Suppressor macrophage treated with lipopolysaccharide for 1 hour (primary cell): Measurements from ENCODE around the gene LYVE1.

ENCODE experiments used
- DNase-seq, 3 donors: peaks; one replicate each; pipeline ENCODE4 v3.0.0-alpha.2; 2020 to 2022

LYVE1 gene

GRCh38 chr11:10591741-10592140 lies 23.3 kb upstream of the LYVE1 start:
- no peak for DNase-seq

- DNase-seq = no peak
Observed at GRCh38 chr11:10590218-10590915, 21.9 kb upstream of the LYVE1 start.

DNA sequence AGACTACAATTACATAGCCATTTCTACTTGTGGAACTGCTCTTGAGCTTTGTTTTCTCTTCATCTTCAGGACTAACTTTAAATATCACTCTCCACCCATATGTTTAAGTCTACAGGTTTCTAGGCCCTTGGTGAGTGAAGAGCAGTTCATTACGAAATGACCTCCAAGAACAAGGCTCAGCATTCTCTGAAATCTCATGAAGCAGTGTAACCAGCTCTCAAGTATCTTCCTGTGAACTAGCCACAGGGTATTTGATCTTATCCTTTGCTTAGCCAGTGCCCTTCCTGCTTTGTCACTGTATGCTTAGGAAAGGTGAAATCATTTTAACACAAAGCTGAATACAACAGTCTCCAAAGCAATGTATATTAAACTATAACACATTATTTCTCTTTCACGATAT lies 20.4 kb upstream of the LYVE1 start:
- DNase-seq = no peak

- no peak for DNase-seq
Observed at GRCh38 chr11:10587995-10588394, 19.5 kb upstream of the LYVE1 start.

DNA sequence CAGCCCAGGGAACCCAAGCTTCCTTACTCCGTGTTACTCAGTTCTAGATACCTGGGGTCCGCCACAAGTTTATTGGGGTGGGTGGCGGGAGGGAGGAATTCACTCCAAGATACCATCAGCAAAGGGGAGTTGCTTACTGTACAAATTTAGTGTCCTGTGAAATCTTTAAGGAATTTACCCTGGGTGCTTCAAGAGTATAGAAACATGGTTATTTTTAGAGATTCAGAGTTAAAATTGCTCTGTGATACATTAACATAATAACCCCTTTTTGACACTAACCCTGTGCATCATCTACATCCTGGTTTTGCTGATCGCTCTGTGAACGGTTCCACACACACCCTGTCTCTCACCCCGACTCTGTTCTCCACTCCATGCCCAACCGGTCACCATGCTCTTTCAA lies 18.9 kb upstream of the LYVE1 start:
- no peak for DNase-seq

DNA sequence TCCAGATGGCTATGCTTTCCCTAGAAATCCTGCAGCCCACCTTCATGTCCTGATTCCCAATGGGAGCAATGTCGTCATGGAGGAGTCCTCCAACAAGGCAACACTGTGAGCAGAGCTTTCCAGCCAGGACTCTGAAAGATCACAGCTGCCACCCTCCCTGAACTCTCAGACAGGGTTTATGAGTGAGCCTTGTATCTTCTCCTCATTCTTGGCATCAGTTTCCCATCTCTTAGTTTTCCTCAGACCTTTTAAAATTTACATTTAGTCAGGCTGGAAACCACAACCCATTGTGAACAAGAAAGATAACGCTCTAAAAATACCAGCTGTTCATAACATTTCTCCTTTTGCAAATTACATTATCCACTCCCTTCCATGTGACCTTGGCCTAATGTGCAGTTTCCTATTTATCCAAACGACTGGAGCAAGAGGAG lies 15.6 kb upstream of the LYVE1 start:
- DNase-seq = no peak

- peak; percentile 70 to 86 (median 78) for DNase-seq
Observed at GRCh38 chr11:10581481-10582019, 13.1 kb upstream of the LYVE1 start.

- DNase-seq = no peak
Observed at GRCh38 chr11:10580623-10581022, 12.2 kb upstream of the LYVE1 start.

- DNase-seq = no peak
Observed at GRCh38 chr11:10579700-10580099, 11.2 kb upstream of the LYVE1 start.

DNA sequence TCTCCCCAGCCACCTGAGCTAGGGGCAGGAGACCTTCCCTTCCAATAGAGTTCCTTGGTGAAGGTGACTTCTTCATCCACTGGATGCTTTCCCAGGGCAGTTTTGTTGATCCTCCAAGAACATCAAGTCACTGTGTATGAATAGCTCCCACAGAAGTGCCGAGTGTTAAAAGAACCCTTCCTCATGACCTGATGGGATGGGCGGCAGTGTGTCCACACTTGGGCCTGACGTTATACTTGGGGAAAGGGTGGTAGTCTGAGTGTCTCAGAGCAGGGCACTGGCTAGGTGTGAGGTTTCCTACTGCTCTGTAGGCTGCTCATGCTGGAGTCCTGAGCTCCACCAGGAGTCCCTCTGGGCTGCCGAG lies 7.6 kb upstream of the LYVE1 start:
- no peak for DNase-seq

DNA sequence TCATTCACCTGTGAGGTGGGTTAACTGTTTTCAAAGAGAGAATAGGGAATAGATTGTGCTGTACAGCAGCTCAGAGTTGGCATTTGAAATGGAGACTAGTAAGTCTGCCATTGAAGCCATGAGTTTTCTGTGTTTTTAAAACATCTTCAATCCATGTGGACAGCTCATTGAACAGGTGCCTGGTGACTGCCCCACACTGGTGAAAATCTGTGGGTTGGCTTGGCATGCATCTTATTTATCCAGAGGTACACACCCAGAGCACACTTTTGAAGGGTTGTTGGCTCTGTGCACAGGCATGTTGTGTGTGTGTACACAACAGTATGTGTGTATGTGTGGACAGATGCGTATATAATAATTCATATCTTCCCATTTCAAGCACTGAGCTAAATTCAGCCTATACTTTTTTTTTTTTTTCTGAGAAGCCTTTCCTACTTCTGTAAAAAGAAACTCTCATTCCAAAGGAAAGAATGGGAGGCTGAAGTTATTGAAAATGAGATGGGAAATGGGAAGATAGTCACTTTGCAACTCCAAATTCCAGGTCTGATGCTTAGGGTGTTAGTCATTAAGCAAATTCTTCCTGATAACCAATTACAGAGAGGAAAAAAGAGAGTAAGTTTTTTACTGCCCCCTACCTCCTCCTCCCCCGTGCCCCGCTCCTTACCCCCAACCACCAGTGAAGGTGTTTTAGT lies 7.0 kb upstream of the LYVE1 start:
- no peak for DNase-seq

DNA sequence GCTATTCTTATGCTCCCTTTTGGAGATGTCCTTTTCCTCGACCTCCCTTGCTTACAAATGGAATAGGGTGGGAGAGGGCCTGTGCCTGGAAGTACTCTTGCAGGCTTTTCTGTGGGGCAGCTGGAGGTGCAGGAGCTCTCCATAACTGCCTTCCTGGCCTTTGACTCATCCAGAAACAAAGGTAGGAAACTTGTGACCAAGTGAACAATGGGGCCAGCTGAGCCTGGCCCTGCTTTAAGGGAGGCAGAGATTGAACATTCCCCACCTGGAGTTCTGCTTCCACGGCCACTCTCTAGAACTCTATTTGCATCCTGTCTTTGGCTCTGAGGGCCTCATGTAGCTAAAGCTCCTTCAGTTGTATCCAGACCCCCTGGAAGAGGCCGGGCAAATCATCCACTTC lies 5.1 kb upstream of the LYVE1 start:
- no peak for DNase-seq

DNA sequence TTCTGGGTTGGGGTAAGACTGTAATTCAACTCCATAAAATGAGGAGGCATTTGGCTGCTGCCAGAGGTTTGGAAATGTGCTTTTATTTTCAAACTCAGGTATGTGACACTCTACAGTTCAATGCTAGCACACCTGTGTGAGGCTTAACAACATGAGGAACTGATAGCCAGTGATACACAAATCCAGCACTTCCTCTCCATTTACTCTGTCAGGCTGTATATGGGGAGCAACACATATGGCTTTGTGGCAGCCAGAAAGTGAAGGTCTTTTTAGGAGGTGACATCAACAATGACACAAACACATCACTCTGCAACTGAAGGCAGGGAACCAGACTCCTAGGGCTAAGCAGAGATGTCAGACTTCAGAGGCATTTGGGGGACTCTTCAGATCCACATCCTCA lies 4.6 kb upstream of the LYVE1 start:
- DNase-seq = no peak

DNA sequence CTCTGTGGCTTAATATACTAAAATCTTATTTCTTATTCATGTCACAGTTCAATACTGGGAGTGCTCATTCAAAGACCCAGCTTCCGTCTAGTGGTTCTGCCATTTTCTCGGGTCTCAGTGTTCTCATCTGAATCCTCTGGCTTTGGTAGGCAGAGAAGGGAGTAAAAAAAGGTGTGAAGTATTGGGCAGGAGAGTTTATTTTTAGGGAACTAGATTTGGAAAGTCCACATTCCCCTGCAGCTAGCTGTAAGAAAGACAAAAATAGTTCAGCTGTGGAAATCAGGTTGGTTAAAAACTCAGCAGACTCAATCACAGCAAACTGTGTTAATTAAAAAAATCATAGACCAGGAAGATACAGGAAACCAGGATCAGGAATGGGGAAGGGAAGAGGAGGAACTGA lies 4.1 kb upstream of the LYVE1 start:
- no peak for DNase-seq

DNA sequence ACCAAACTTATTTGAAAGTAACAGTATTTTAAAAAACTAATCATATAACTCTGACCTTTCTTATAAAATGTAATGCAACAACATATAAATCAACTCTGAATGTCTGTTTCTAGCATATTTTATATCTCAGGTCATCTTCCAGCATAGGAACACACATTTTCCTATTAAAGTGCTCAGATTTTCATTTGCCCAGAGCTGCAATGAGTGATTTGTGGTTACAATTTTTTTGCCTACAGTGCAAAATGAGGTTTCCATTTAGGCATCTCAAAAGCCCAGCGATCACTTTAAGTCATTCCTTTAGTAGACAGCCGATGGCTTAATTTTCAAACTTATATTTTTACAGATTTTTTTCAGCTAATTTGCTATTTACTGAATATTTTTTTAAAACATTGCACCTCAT lies 1.0 kb downstream of the LYVE1 start:
- DNase-seq = no peak

DNA sequence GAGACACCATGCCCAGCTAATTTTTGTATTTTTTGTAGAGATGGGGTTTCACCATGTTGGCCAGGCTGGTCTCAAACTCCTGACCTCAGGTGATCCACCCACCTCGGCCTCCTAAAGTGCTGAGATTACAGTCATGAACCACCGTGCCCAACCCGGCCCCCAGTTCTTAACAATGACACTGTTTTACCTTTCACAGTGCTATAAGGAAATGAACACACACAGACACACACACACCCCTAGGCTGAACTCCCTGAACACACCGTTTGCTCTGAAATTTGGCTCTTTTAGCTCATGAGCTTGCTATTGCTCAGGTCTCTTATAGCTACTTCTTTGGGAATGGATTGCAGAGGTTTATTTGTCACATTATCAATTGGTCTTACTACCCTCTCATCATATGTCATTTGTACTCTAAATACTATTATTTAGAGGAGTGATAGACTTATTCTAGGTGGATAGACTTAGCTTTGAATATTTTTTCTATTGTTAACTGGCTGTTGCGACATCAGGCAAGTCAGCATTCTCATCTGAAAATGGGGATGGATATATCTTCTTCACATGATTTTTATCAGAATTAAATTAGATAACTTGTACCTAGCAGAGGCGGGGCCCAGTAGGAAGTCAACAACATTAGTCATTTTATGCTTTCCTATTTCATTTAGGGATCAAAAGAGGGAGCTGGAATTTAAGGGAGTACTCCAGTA lies 2.1 kb downstream of the LYVE1 start:
- DNase-seq = no peak

DNA sequence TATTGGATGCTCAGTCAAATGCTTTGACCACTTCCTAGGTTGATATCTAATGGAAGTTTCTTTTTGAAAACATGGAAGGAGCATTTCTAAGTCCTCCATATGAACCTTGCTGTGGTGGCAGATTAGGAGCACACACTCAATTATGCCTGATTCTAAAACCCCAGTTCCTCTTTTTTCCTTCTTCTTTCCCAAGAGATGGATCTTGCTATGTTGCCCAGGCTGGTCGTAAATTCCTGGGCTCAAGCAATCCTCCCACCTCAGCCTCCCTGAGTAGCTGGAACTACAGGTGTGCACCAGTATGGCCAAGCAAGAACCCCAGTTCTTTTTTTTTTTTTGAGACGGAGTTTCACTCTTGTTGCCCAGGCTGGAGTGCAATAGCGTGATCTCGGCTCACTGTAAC lies 3.0 kb downstream of the LYVE1 start:
- no peak for DNase-seq

- peak; percentile 31 to 45 (median 38) for DNase-seq
Observed at GRCh38 chr11:10564696-10565318, 3.7 kb downstream of the LYVE1 start.

DNA sequence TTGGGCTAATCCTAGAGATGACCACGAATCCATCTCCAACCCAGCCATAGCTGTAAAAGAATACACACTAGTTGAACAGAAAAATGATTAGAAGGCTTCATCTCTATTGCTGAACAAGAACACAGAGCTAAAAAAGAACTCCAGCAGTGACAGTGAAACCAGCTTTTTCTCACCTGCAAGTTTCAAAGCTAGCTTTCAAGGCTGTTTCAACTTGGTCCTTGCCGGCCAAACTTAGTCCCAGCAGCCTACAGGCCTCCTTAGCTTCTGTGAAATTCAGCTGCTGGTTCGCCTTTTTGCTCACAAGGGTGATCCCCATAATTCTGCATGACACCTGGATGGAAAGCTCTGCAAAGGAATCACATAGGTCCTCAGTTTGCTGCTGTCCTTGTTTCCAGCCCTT lies 4.4 kb downstream of the LYVE1 start:
- no peak for DNase-seq

GRCh38 chr11:10561947-10562346 lies 6.5 kb downstream of the LYVE1 start:
- DNase-seq = no peak

- DNase-seq = no peak
Observed at GRCh38 chr11:10561043-10561818, 7.2 kb downstream of the LYVE1 start.

DNA sequence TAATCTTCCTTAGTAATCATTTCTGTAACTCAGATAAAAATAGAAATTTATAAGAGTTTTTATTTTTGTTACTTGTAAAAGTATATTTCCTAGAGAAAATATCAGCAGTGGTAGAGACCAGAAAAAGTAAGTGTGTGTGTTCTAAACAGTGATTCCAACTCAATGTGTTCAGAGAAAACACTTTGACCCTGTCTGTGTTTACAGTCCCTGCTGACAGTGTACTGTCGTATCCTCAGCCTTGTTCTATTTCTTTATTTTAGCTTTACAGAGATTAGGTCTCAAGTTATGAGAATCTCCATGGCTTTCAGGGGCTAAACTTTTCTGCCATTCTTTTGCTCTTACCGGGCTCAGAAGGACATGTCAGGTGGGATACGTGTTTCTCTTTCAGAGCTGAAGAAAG lies 10.2 kb downstream of the LYVE1 start:
- DNase-seq = no peak

DNA sequence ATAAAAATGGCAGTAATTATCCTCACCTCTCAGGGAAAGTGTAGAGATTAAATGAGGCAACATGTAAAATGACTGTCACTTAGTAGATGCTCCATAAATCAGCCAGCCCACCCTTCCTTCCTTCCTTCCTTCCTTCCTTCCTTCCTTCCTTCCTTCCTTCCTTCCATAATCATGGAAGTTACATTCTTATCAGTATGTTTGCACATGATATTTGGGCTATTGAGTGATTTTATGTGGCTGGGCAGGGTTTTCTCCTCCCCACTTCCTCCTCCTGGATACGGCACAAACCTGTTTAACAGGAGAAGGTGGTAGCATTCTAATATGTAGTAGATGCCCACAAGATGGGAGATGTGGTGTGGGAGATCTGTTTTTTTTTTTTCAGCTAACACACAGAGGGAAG lies 11.9 kb downstream of the LYVE1 start:
- DNase-seq = no peak
